MM.1S (cell line): Measurements from ENCODE around the gene RGS6.

Source experiments
- DNase-seq: peaks from one replicate; pipeline ENCODE4 v3.0.0-alpha.2; 2015
- H2AFZ ChIP-seq: fragments of 300-600 bp; sonication (generic); 2 replicates; pipeline ENCODE4 v1.6.0; 2016; ENCODE audit warnings: antibody characterized with exemption, low read length
- H3F3A ChIP-seq: fragments of 300-600 bp; sonication (generic); 2 replicates; pipeline ENCODE4 v1.6.1; 2016; ENCODE audit warnings: mild to moderate bottlenecking, antibody characterized with exemption, low read length, moderate library complexity, mixed read lengths; ENCODE audit not compliant: insufficient read depth
- H3K27ac ChIP-seq: fragments of 300-600 bp; sonication (generic); 2 replicates; pipeline ENCODE4 v1.5.1; 2016; ENCODE audit warnings: mild to moderate bottlenecking, low read length
- H3K27me3 ChIP-seq: fragments of 300-600 bp; sonication (generic); replicated peaks from 2 replicates; pipeline ENCODE4 v1.6.0; 2016; ENCODE audit warnings: low read length; ENCODE audit not compliant: insufficient read depth
- H3K36me3 ChIP-seq: fragments of 300-600 bp; sonication (generic); replicated peaks from 2 replicates; pipeline ENCODE4 v1.6.1; 2016; ENCODE audit warnings: mild to moderate bottlenecking, low read length, mixed read lengths; ENCODE audit not compliant: insufficient read depth
- H3K4me1 ChIP-seq: fragments of 300-600 bp; sonication (generic); 2 replicates; pipeline ENCODE4 v1.6.1; 2016; ENCODE audit warnings: low read length, mixed read lengths
- H3K4me2 ChIP-seq: fragments of 300-600 bp; sonication (generic); 2 replicates; pipeline ENCODE4 v1.6.0; 2016; ENCODE audit warnings: low read depth, low read length
- H3K4me3 ChIP-seq: fragments of 300-600 bp; sonication (generic); 2 replicates; pipeline ENCODE4 v1.5.1; 2016; ENCODE audit warnings: low read length, mixed read lengths
- H3K79me2 ChIP-seq: fragments of 300-600 bp; sonication (generic); 2 replicates; pipeline ENCODE4 v1.6.1; 2016; ENCODE audit warnings: mixed run types, low read length, mixed read lengths
- H3K9ac ChIP-seq: fragments of 300-600 bp; sonication (generic); 2 replicates; pipeline ENCODE4 v1.6.1; 2016; ENCODE audit warnings: low read length, mixed read lengths
- H3K9me2 ChIP-seq: fragments of 300-600 bp; sonication (generic); replicated peaks from 2 replicates; pipeline ENCODE4 v1.6.1; 2016; ENCODE audit warnings: mild to moderate bottlenecking, low read length, mixed read lengths; ENCODE audit not compliant: insufficient read depth
- H3K9me3 ChIP-seq: fragments of 300-600 bp; sonication (generic); replicated peaks from 2 replicates; pipeline ENCODE4 v1.6.1; 2016; ENCODE audit warnings: mild to moderate bottlenecking, low read length, mixed read lengths; ENCODE audit not compliant: insufficient read depth
- H4K20me1 ChIP-seq: fragments of 300-600 bp; sonication (generic); 2 replicates; pipeline ENCODE4 v1.6.1; 2016; ENCODE audit warnings: mild to moderate bottlenecking, low read length, moderate library complexity, mixed read lengths; ENCODE audit not compliant: insufficient read depth
- CTCF ChIP-seq: fragments of 300-600 bp; sonication (generic); IDR thresholded peaks from 2 replicates; pipeline ENCODE4 v1.5.1; 2016; ENCODE audit warnings: antibody characterized with exemption, low read length, mixed read lengths
- EZH2 ChIP-seq: fragments of 300-600 bp; sonication (generic); optimal IDR thresholded peaks from 2 replicates; pipeline ENCODE3; 2017; ENCODE audit warnings: low read depth, mild to moderate bottlenecking, antibody characterized with exemption, low read length, mixed read lengths
- EZH2phosphoT487 ChIP-seq: fragments of 300-600 bp; sonication (generic); IDR thresholded peaks from 2 replicates; pipeline ENCODE4 v1.6.1; 2018; ENCODE audit warnings: antibody characterized with exemption, low read length

RGS6 gene

GRCh38 chr14:72256055-72256454 lies 323.8 kb downstream of the RGS6 start:
- no peak overlapping the region for H2AFZ ChIP-seq
- H3K27me3 ChIP-seq: no peaks in the 10 kb centered on the region
- H3K9ac ChIP-seq: no peak overlapping the region
- no peak for DNase-seq
- no peaks in the 10 kb centered on the region for H3K9me3 ChIP-seq
- H3K4me1 ChIP-seq: no peaks in the 10 kb centered on the region
- H3K36me3 ChIP-seq: no peaks in the 10 kb centered on the region
- H3K27ac ChIP-seq: no peak overlapping the region
- H3K4me2 ChIP-seq: no peak overlapping the region
- no peaks in the 10 kb centered on the region for H3K9me2 ChIP-seq
- H3F3A ChIP-seq: no peaks in the 10 kb centered on the region
- no peak for TF ChIP-seq EZH2phosphoT487
- no peaks in the 10 kb centered on the region for H3K79me2 ChIP-seq
- H4K20me1 ChIP-seq: no peaks in the 10 kb centered on the region
- no peak overlapping the region for H3K4me3 ChIP-seq

DNA sequence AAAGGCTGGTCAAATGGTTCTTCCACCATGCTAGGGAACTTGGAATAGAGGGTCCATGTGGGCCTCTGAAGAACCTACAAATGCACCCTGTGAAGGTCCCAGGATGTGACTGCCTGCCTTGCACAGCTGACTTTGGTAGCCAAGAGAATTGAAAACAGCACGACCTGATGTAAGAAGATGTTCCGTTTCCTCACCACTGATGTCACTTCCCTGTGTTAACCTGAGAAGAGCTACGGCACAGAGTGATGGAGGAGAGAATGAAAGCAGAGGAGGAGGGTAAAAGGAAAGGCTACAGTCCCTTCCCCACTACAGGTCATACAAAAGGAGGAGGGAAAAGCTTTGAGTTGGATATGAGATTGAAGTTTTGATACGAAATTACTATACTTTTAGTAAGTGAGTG lies 328.8 kb downstream of the RGS6 start:
- Histone ChIP-seq H3K9ac (no peak overlapping the region), H2AFZ (no peak overlapping the region), H4K20me1 (no peaks in the 10 kb centered on the region)

GRCh38 chr14:72262771-72263170 lies 330.5 kb downstream of the RGS6 start:
- Histone ChIP-seq H3K4me3 (no peak overlapping the region), H3K9ac (no peak overlapping the region), H3K27ac (no peak overlapping the region), H3K4me1 (no peaks in the 10 kb centered on the region), H3F3A (no peaks in the 10 kb centered on the region), H3K36me3 (no peaks in the 10 kb centered on the region), H3K79me2 (no peaks in the 10 kb centered on the region), H3K9me2 (no peaks in the 10 kb centered on the region), H4K20me1 (no peaks in the 10 kb centered on the region), H3K4me2 (no peak overlapping the region), H3K9me3 (no peaks in the 10 kb centered on the region), H3K27me3 (no peaks in the 10 kb centered on the region), H2AFZ (no peak overlapping the region)
- TF ChIP-seq EZH2: no peak
- no peak for TF ChIP-seq EZH2phosphoT487
- no peak for TF ChIP-seq CTCF
- no peak for DNase-seq

More for the DNA sequence above, 328.8 kb downstream of the RGS6 start:
- Histone ChIP-seq H3K27me3 (no peaks in the 10 kb centered on the region), H3K4me3 (no peak overlapping the region), H3K79me2 (no peaks in the 10 kb centered on the region), H3K9me3 (no peaks in the 10 kb centered on the region), H3F3A (no peaks in the 10 kb centered on the region), H3K9me2 (no peaks in the 10 kb centered on the region), H3K36me3 (no peaks in the 10 kb centered on the region), H3K27ac (no peak overlapping the region), H3K4me1 (no peaks in the 10 kb centered on the region), H3K4me2 (no peak overlapping the region)
- DNase-seq: no peak
- TF ChIP-seq EZH2 (no peak), EZH2phosphoT487 (no peak), CTCF (no peak)

DNA sequence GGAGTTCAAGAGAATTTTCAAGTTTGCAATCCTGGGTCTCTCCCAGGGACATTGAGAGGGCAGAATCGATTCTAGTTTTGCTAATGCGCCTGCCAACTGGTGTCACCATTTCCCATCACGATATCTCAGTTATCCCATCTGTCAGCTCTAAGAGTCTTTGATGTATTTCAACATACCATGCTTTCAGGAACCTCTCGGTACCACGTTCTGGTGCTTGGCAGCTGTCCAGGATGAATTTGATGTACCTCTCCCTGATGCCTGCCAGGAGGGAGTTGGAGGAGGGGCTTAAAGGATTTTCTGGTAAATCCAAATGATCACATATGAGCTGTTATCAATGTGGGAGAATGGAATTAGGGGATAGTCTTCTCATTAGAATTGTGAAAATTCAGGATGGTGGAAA lies 332.5 kb downstream of the RGS6 start:
- Histone ChIP-seq H3K27me3 (no peaks in the 10 kb centered on the region), H3K4me3 (no peak overlapping the region), H3K9me2 (no peaks in the 10 kb centered on the region), H3K9ac (no peak overlapping the region), H2AFZ (no peak overlapping the region), H3K4me2 (no peak overlapping the region), H3K9me3 (no peaks in the 10 kb centered on the region), H3K79me2 (no peaks in the 10 kb centered on the region), H3K4me1 (no peaks in the 10 kb centered on the region), H3K27ac (no peak overlapping the region), H3K36me3 (no peaks in the 10 kb centered on the region), H3F3A (no peaks in the 10 kb centered on the region), H4K20me1 (no peaks in the 10 kb centered on the region)
- TF ChIP-seq EZH2 (no peak), CTCF (no peak), EZH2phosphoT487 (no peak)
- DNase-seq: no peak
